ENCODE data around the gene P4HTM. TPM values are rescaled to one million over a fixed set of nuclear protein-coding genes. Genes with fewer than 3 reads are reported as not detected.

P4HTM gene
- total RNA-seq, 2 experiments from 2014 or later = 25.7 to 30.4 TPM

DNA sequence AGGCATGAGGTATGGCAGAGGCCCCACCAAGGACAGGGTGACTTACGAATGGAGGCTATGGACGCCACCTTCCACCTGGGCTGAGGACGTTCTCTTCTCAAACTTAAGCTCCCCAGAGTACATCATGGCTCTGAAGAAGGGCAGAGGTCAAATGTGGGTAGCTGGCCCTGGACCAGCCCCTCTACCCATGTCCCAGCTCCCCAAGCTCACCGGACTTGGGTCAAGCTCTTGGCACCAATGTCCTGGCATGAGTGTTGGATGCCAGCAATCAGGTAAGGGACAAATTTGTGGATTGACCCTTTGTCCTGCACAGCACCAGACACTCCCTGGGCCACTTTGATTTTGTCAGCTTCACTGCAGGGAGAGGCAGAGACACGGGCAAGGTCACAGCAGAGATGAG, 34.4 kb downstream of the P4HTM start:
- CTCF ChIA-PET = interaction anchor here (0.6 to 5.7 kb wide), 7 partner anchors 11 to 1269 kb away, joined by 3 to 43 read pairs (median 4); partner anchors contain the start of genes DAG1 and P4HTM
- no peak overlapping the region for H3K27ac Mint-ChIP-seq

GRCh38 chr3:49025005-49025792, 35.2 kb downstream of the P4HTM start:
- H3K27ac Mint-ChIP-seq = peak overlapping the region; percentile 64
- ChIA-PET POLR2A (interaction anchor here (5.0 kb wide), 1 partner anchor 68 kb away, joined by 31 read pairs; the partner anchor contains the start of gene QRICH1), CTCF (interaction anchor here (0.6 to 5.7 kb wide), 5 partner anchors 12 to 399 kb away, joined by 3 to 43 read pairs (median 5); partner anchors contain the start of genes P4HTM and WDR6)
- no peaks in the 10 kb centered on the region for H3K9me3 Mint-ChIP-seq (ENCODE audit: low read depth)
- no peak overlapping the region for H3K4me3 Mint-ChIP-seq
- H3K27me3 Mint-ChIP-seq = no peaks in the 10 kb centered on the region
- ATAC-seq (no peak), DNase-seq (no peak)
- intact Hi-C loops (cut with DNase I, micrococcal nuclease) = loop anchor here in 1 of 2 experiments (10.0 kb wide), 2 partner anchors 400 to 1550 kb away; partner anchors contain the start of genes AMT, NICN1 and SCAP
- peaks cover 64% of the 10 kb centered on the region for H3K4me1 Mint-ChIP-seq
- peaks cover 69% of the 10 kb centered on the region for H3K36me3 Mint-ChIP-seq (ENCODE audit: low read depth)

More for the DNA sequence above, 34.4 kb downstream of the P4HTM start:
- Mint-ChIP-seq H3K9me3 (ENCODE audit: low read depth) (no peaks in the 10 kb centered on the region), H3K27me3 (no peaks in the 10 kb centered on the region), H3K36me3 (ENCODE audit: low read depth) (peaks cover 66% of the 10 kb centered on the region), H3K4me3 (no peak overlapping the region), H3K4me1 (peaks cover 66% of the 10 kb centered on the region)
- no peak for DNase-seq
- no peak for ATAC-seq
- POLR2A ChIA-PET = interaction anchor here (5.0 to 9.0 kb wide), 2 partner anchors 16 to 69 kb away, joined by 31 to 102 read pairs; partner anchors contain the start of genes QRICH1 and WDR6
- intact Hi-C loops (cut with DNase I, micrococcal nuclease) = loop anchor here (5.0 to 10.0 kb wide), 4 partner anchors 400 to 1550 kb away; partner anchors contain the start of genes AMT (in 1 of the 2), CDC25A (in 1 of the 2), NICN1 (in 1 of the 2) and SCAP (in 1 of the 2)

DNA sequence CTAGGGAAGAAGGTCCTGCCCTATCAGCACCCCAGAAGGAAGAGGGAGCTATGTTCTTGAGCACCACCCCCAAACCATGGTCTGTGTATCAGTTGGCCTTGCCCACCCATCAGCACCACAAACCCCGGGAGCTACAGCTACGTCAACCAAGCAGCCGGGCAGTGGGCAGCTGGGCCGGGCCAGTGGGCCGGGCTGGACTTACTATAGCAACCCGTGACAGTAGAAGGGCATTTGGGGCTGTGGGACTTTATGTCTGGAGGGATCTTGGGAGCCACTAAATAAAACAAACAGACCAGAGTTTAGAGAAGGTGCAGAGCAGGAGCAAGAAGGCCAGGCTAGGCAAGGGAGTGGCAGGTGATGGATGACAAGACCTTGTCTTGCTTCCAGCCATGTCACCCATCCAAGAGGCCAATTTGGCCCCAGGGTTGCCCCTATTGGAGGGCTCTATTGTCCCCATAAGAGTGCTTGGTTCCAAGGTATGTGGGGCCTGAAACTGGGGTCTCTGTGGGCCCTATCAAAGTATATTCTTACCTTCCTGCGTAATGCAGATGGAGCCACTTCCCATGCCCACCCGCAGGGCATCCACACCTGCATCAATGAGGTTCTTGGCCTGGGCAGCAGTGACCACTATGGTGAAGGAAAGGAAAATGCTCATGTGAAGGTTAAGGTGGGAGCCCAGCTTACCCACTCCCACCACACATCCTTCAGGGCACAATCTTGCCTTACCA, 35.9 kb downstream of the P4HTM start:
- H3K9me3 Mint-ChIP-seq (ENCODE audit: low read depth) = no peaks in the 10 kb centered on the region
- peak overlapping the region; percentile 89 for H3K4me3 Mint-ChIP-seq
- POLR2A ChIA-PET = interaction anchor here (5.0 kb wide), 1 partner anchor 68 kb away, joined by 31 read pairs; the partner anchor contains the start of gene QRICH1
- CTCF ChIA-PET = interaction anchor here (0.6 to 5.7 kb wide), 3 partner anchors 19 to 84 kb away, joined by 3 to 43 read pairs (median 5); partner anchors contain the start of genes P4HTM and WDR6
- ATAC-seq (no peak), DNase-seq (no peak)
- H3K36me3 Mint-ChIP-seq (ENCODE audit: low read depth) = peaks cover 69% of the 10 kb centered on the region
- intact Hi-C loops (cut with DNase I, micrococcal nuclease) = loop anchor here in 1 of 2 experiments (10.0 kb wide), 2 partner anchors 399 to 1551 kb away; partner anchors contain the start of genes AMT, NICN1 and SCAP
- H3K27ac Mint-ChIP-seq = peak overlapping the region; percentile 97
- no peaks in the 10 kb centered on the region for H3K27me3 Mint-ChIP-seq
- H3K4me1 Mint-ChIP-seq = peaks cover 63% of the 10 kb centered on the region

DNA sequence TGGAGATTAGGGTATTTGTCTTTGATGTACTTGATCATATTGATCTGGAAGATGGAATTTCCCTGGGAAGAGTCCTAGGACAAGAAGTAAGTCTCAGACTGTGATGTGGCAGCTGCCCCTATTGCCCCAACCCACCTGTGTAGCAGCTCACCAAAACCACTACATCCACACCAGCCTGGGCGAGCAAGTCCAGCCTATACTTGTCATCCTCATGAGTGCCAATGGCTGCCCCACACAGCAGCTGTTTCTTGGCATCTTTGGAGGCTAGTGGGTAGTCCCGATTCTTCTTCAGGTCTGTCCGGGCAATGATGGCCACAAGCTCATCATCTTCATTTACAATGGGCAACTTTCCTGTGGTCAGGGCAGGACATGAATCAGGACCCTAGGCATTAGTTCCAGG, 36.5 kb downstream of the P4HTM start:
- H3K9me3 Mint-ChIP-seq (ENCODE audit: low read depth) = no peaks in the 10 kb centered on the region
- CTCF ChIA-PET = interaction anchor here (1.2 kb wide), 1 partner anchor 20 kb away, joined by 3 read pairs; the partner anchor contains the start of gene WDR6
- H3K4me1 Mint-ChIP-seq = peaks cover 63% of the 10 kb centered on the region
- H3K36me3 Mint-ChIP-seq (ENCODE audit: low read depth) = peaks cover 72% of the 10 kb centered on the region
- peak overlapping the region; percentile 89 for H3K4me3 Mint-ChIP-seq
- intact Hi-C loops (cut with DNase I, micrococcal nuclease) = loop anchor here in 1 of 2 experiments (10.0 kb wide), 2 partner anchors 398 to 1552 kb away; partner anchors contain the start of genes AMT, NICN1 and SCAP
- POLR2A ChIA-PET = interaction anchor here (0.7 kb wide), 2 partner anchors 15 to 385 kb away, joined by 3 read pairs; partner anchors contain the start of genes RHOA and TCTA
- no peaks in the 10 kb centered on the region for H3K27me3 Mint-ChIP-seq
- H3K27ac Mint-ChIP-seq = peak overlapping the region; percentile 97
- ATAC-seq = no peak
- DNase-seq = no peak

DNA sequence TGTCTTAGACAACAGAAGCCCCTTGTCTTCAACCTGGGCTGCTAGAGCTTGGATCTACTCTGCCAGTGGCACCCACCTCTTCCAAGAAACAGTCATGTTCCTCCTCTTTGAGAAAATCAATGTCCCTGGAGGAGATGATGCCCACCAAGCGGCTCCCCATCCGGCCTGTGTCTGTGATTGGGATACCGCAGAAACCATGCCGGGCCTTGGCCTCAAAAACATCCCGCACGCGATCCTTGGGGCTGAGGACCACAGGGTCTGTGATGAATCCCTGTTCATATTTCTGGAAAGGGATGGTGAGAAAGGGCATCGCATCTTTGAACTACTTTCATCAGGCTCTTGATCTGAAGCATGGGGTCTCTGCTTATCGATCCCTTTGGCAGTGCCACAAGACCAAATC, 37.6 kb downstream of the P4HTM start:
- ATAC-seq (no peak), DNase-seq (no peak)
- Mint-ChIP-seq H3K4me1 (peaks cover 63% of the 10 kb centered on the region), H3K27me3 (no peaks in the 10 kb centered on the region), H3K27ac (peak overlapping the region; percentile 97), H3K36me3 (ENCODE audit: low read depth) (peaks cover 76% of the 10 kb centered on the region), H3K9me3 (ENCODE audit: low read depth) (no peaks in the 10 kb centered on the region), H3K4me3 (peak overlapping the region; percentile 89)
- CTCF ChIA-PET = interaction anchor here (2.2 kb wide), 1 partner anchor 66 kb away, joined by 10 read pairs; the partner anchor contains the start of gene QRICH1
- intact Hi-C loops (cut with DNase I, micrococcal nuclease) = loop anchor here (2.0 to 10.0 kb wide), 7 partner anchors 65 to 1553 kb away; partner anchors contain the start of genes AMT (in 1 of the 2), ARIH2 (in 1 of the 2), DAG1 (in 1 of the 2) and NICN1 (in 1 of the 2)
- POLR2A ChIA-PET = interaction anchor here (0.6 kb wide), 1 partner anchor 1351 kb away, joined by 3 read pairs; no protein-coding TSS in a partner anchor

DNA sequence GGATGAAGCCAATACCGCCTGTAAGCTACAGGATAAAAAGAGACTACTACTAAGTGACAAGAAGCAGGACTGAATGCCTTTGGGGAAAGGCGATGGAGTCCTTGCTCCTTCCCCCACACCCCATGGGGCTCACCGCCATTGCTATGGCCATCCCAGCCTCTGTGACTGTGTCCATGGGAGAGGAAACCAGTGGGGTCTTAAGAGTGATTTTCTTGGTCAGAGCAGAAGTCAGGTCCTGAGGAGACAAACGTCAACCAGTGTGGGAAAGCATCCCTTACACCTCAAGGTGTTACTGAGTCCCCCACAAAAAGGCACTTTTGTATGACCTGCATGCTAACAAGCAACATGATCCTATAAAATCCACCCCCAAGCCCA, 38.2 kb downstream of the P4HTM start:
- peak overlapping the region; percentile 97 for H3K27ac Mint-ChIP-seq
- CTCF ChIA-PET = interaction anchor here (1.7 to 2.2 kb wide), 3 partner anchors 21 to 66 kb away, joined by 7 to 10 read pairs (median 9); partner anchors contain the start of genes QRICH1 and WDR6
- POLR2A ChIA-PET = interaction anchor here (0.6 to 1.8 kb wide), 6 partner anchors 8 to 383 kb away, joined by 3 to 26 read pairs (median 6); partner anchors contain the start of genes DALRD3 and RHOA
- peaks cover 74% of the 10 kb centered on the region for H3K36me3 Mint-ChIP-seq (ENCODE audit: low read depth)
- ATAC-seq (no peak), DNase-seq (no peak)
- H3K4me3 Mint-ChIP-seq = peak overlapping the region; percentile 89
- H3K27me3 Mint-ChIP-seq = no peaks in the 10 kb centered on the region
- H3K9me3 Mint-ChIP-seq (ENCODE audit: low read depth) = no peaks in the 10 kb centered on the region
- intact Hi-C loops (cut with DNase I, micrococcal nuclease) = loop anchor here (2.0 to 10.0 kb wide), 7 partner anchors 65 to 1553 kb away; partner anchors contain the start of genes AMT (in 1 of the 2), ARIH2 (in 1 of the 2), DAG1 (in 1 of the 2) and NICN1 (in 1 of the 2)
- H3K4me1 Mint-ChIP-seq = peaks cover 58% of the 10 kb centered on the region

- Mint-ChIP-seq H3K4me3 (peak within 1 kb of the TSS; percentile 89), H3K27me3 (no peaks in the 10 kb centered on the region), H3K27ac (peak within 1 kb of the TSS; percentile 97), H3K4me1 (peaks cover 53% of the 10 kb centered on the region), H3K36me3 (ENCODE audit: low read depth) (peaks cover 68% of the 10 kb centered on the region), H3K9me3 (ENCODE audit: low read depth) (no peaks in the 10 kb centered on the region)
- DNase-seq (peak; percentile 96), ATAC-seq (peak; percentile 93)
- CTCF ChIA-PET = interaction anchor here (0.5 to 2.2 kb wide), 8 partner anchors 8 to 597 kb away, joined by 3 to 10 read pairs (median 3); partner anchors contain the start of genes QRICH1 and WDR6
- intact Hi-C loops (cut with DNase I, micrococcal nuclease) = loop anchor here (1.0 to 10.0 kb wide), 13 partner anchors 8 to 1554 kb away; partner anchors contain the start of genes AMT (in 1 of the 2), ARIH2 (in 1 of the 2), DAG1 (in 1 of the 2) and NICN1 (in 1 of the 2)
- POLR2A ChIA-PET = interaction anchor here (0.6 to 1.8 kb wide), 16 partner anchors 8 to 383 kb away, joined by 3 to 26 read pairs (median 5); partner anchors contain the start of genes DALRD3, IP6K2, P4HTM and QRICH1
These were observed 38.9 kb downstream of the P4HTM start, which contains the start of gene IMPDH2 for GRCh38 chr3:49028673-49029562. TSS of gene IMPDH2 (minus strand) at chr3:49029398. CDS start at chr3:49029350, 48 bp downstream.

GRCh38 chr3:49029563-49029884, 39.5 kb downstream of the P4HTM start:
- no peaks in the 10 kb centered on the region for H3K27me3 Mint-ChIP-seq
- H3K9me3 Mint-ChIP-seq (ENCODE audit: low read depth) = no peaks in the 10 kb centered on the region
- H3K27ac Mint-ChIP-seq = peak overlapping the region; percentile 97
- DNase-seq (no peak), ATAC-seq (no peak)
- intact Hi-C loops (cut with DNase I, micrococcal nuclease) = loop anchor here (1.0 to 10.0 kb wide), 13 partner anchors 8 to 1555 kb away; partner anchors contain the start of genes AMT (in 1 of the 2), ARIH2 (in 1 of the 2), DAG1 (in 1 of the 2) and NICN1 (in 1 of the 2)
- ChIA-PET CTCF (interaction anchor here (0.5 to 2.2 kb wide), 8 partner anchors 9 to 597 kb away, joined by 3 to 10 read pairs (median 3); partner anchors contain the start of genes QRICH1 and WDR6), POLR2A (interaction anchor here (0.6 to 1.8 kb wide), 14 partner anchors 9 to 313 kb away, joined by 3 to 26 read pairs (median 6); partner anchors contain the start of genes DALRD3, IP6K2, P4HTM and QRICH1)
- H3K36me3 Mint-ChIP-seq (ENCODE audit: low read depth) = peaks cover 62% of the 10 kb centered on the region
- peak overlapping the region; percentile 89 for H3K4me3 Mint-ChIP-seq
- H3K4me1 Mint-ChIP-seq = peaks cover 47% of the 10 kb centered on the region

- peaks cover 58% of the 10 kb centered on the region for H3K36me3 Mint-ChIP-seq (ENCODE audit: low read depth)
- ATAC-seq (no peak), DNase-seq (no peak)
- no peaks in the 10 kb centered on the region for H3K9me3 Mint-ChIP-seq (ENCODE audit: low read depth)
- peak overlapping the region; percentile 10 for H3K27ac Mint-ChIP-seq
- no peaks in the 10 kb centered on the region for H3K27me3 Mint-ChIP-seq
- CTCF ChIA-PET = no interaction called here
- H3K4me1 Mint-ChIP-seq = peaks cover 39% of the 10 kb centered on the region
- no peak overlapping the region for H3K4me3 Mint-ChIP-seq
- POLR2A ChIA-PET = interaction anchor here (0.6 kb wide), 1 partner anchor 330 kb away, joined by 3 read pairs; no protein-coding TSS in a partner anchor
- intact Hi-C loops (cut with DNase I, micrococcal nuclease) = no loop called here
These were observed 40.3 kb downstream of the P4HTM start for GRCh38 chr3:49030321-49030720.

Data from activated CD4-positive, alpha-beta T cell treated with anti-CD3 and anti-CD28 coated beads for 36 hours (primary cell).